GM15510 (cell line): Measurements from ENCODE around the gene CTNNA3.

Experiments
- POLR2A ChIP-seq: IDR thresholded peaks from 3 replicates; pipeline ENCODE4 v1.6.1; 2011; ENCODE audit warnings: borderline replicate concordance; ENCODE audit not compliant: insufficient read length; ENCODE audit errors: extremely low read depth

CTNNA3 gene

GRCh38 chr10:67612176-67612575, 83.8 kb downstream of the CTNNA3 start:
- no peak for TF ChIP-seq POLR2A

- TF ChIP-seq POLR2A: no peak
These were observed 85.8 kb downstream of the CTNNA3 start for GRCh38 chr10:67609996-67610793.

- TF ChIP-seq POLR2A: no peak
These were observed 88.0 kb downstream of the CTNNA3 start for GRCh38 chr10:67608001-67608400.

GRCh38 chr10:67607472-67607871, 88.5 kb downstream of the CTNNA3 start:
- TF ChIP-seq POLR2A: no peak

GRCh38 chr10:67606572-67606971, 89.4 kb downstream of the CTNNA3 start:
- TF ChIP-seq POLR2A: no peak

DNA sequence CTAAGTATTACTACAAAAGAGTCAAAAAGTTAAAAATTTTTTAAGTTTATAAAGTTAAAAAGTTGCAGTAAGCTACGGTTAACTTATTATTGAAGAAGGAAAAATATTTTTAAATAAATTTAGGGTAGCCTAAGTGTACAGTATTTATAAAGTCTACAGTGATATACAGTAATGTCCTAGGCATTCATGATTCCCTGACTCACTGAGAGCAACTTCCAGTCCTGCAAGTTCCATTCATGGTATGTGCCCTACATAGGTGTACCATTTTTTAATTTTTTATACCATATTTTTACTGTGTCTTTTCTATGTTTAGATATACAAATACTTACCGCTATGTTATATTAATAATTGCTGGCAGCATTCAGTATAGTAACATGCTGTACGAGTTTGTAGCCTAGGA, 92.3 kb downstream of the CTNNA3 start:
- no peak for TF ChIP-seq POLR2A

- TF ChIP-seq POLR2A: no peak
These were observed 92.9 kb downstream of the CTNNA3 start for GRCh38 chr10:67603086-67603485.

- no peak for TF ChIP-seq POLR2A
These were observed 93.6 kb downstream of the CTNNA3 start for GRCh38 chr10:67602268-67602950.

GRCh38 chr10:67599597-67599996, 96.4 kb downstream of the CTNNA3 start:
- no peak for TF ChIP-seq POLR2A

GRCh38 chr10:67596641-67597040, 99.4 kb downstream of the CTNNA3 start:
- TF ChIP-seq POLR2A: no peak

GRCh38 chr10:67587771-67588170, 108.2 kb downstream of the CTNNA3 start:
- no peak for TF ChIP-seq POLR2A

DNA sequence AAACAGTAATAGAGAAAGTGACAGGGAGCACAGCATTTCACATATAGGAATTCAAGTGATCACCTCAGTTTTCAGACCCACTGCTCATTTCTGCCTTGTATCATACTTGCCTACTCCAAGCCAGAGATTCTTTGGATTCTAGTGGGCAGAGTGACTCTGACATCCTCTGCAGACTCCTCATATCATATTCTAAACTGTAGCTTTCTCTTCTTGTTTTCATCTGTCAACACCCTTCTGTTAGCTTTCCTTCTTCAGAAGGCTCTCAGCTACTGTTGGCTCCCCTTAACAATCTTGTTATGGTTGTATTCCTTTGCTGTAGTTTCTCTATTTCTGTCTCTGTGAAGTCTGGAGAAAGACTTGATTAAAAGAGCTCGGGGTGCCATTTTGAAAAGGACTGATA, 120.5 kb downstream of the CTNNA3 start:
- no peak for TF ChIP-seq POLR2A

DNA sequence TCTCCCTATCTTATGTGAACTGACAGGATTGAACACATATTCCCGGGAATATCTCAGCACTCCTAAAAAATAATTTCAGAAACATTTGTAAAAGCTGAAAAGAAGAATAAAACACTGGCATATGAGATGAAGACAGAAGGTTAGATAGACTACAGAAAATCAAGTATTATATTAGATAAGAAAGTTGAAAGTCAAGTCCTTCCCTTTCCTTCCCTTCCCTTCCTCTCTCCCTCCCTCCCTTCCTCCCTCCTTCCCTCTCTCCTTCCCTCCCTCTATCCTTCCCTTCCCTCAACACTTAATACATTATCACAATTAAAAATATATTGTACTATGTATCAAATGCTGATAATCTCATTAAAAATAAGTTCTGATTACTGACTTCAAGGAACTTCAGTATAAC, 122.5 kb downstream of the CTNNA3 start:
- TF ChIP-seq POLR2A: no peak

GRCh38 chr10:67571503-67571902, 124.5 kb downstream of the CTNNA3 start:
- TF ChIP-seq POLR2A: no peak

GRCh38 chr10:67553254-67553653, 142.7 kb downstream of the CTNNA3 start:
- no peak for TF ChIP-seq POLR2A

DNA sequence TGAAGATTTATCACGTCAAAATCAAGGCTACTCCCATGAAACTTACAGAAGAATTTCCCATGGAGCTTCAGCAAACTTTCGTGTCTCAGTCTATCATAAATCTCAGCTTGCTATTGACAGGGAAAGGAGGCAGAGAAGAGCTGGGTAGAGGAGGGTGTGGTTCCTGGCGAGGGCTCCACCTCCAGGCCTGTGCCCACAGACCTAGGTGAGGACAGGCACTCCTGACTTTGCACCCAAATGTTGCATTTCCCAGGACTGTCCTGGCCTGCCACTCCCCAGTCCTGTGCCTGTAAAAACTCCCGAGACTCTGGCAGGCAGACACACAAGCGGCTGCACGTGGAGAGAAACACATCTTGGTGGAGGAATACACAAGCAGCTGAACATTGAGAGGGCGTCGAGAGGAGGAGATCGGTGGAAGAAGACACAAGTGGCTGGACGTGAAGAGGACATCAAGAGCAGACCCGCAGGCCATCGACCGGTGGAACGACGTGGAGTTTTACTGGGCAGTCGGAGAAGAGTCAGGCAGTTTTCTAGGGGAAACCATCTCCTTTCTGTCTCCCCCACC, 145.1 kb downstream of the CTNNA3 start:
- TF ChIP-seq POLR2A: no peak
